ENCODE data around the gene ELFN1.

The ELFN1 gene

DNA sequence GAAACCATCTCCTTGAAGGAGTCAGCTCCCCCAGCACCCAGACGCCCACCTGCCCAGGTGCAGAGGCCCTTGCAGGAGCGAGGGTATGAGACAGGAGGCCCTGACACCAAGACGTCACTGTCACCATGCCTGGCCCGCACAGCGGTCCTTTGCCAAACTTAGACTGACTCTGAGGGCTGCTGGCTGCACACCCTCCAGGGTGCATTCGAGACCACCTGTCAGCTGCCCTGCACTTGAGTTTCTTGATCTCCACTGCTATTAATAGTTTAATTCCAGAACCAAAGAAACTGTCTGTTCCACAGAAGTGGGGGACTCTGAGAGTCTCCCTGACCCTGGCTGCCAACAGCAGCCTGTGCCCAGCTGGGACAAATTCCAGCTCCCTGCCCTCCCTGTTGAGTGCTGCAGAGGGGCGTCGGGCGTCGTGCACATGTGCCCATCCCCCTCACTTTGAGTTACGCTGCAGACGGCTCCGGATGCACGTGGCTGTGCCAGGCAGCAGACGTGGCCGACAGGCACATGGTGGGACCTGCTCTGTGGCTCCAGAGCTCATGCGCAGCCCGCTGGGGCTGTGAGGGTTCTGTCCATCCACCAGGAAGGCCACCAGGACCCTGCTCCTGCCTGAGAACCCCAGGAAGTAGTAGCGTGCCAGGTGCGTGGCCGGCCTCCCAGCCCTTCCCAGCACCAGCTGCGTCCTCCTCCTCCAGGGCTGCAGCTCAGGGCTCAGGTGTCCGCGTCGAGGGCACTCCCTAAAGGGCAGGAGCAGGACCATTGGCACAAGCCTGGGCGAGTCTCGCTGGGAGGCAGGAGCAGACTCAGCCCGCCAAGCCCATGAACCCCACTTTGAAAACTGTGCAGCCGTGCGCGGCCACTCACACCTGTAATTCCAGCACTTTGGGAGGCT lies 24.8 kb downstream of the ELFN1 start:
- no peak for DNase-seq (ENCODE audit: low read depth)

GRCh38 chr7:1695800-1696454 lies 25.9 kb downstream of the ELFN1 start:
- DNase-seq (ENCODE audit: low read depth), result no peak

DNA sequence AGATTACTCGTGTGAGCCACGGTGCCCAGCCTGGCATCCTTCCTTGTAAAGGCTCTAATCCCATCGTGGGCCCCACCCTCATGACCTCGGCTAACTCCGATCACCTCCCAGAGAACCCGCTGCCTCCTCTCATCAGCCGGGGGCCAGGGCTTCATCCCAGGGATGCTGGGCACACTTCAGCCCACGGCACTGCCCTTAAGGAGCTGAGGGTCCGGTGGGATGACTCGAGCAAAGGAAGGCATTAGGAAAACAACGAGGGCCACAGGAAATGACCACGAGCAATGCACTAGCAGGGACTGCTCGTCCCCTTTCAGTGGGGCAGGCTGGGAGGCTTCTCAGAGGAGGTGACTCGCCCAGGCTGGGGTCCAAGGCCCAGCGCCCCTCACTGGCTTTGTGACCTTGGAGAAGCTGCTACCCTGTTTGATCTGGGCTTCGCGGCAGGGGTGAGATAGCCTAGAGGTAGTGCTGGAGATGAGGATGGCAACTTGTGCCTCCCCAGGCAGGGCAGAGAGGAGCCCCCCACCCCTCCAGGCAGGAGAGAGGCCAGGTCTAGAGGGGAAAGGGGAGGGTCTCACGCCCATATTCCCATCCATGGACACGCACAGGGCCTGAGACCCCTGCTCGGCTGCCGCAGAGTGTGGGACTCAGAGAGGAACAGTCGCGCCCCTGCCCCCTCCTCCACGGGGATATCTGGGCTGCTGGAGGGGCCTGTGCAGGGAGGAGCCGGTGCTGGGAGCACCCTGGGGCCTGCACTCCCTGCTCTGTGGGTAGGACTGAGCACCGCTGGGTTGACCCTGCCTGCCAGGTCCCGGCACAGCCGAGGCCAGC lies 26.8 kb downstream of the ELFN1 start:
- no peak for DNase-seq (ENCODE audit: low read depth)

GRCh38 chr7:1697499-1698125 lies 27.5 kb downstream of the ELFN1 start:
- DNase-seq (ENCODE audit: low read depth), result no peak

DNA sequence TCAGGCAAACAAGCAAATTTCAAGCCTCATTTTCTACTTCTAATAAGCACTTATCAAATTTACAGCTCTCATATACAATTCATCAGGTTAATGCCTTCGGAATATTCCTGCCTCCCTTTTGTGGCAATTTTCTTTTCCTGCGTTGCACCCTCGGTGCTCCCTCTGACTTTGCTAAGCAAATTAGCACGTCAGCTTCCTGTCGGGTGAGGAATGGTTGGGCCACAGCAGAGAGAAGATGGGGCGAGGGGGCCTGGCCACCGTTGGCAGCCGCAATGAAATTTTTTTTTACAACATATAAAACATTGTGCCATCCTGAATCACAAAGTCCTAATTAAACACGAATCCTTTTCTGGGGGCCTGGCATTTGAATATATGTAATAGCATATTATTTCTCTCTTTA lies 28.1 kb downstream of the ELFN1 start:
- DNase-seq (ENCODE audit: low read depth), result no peak

DNA sequence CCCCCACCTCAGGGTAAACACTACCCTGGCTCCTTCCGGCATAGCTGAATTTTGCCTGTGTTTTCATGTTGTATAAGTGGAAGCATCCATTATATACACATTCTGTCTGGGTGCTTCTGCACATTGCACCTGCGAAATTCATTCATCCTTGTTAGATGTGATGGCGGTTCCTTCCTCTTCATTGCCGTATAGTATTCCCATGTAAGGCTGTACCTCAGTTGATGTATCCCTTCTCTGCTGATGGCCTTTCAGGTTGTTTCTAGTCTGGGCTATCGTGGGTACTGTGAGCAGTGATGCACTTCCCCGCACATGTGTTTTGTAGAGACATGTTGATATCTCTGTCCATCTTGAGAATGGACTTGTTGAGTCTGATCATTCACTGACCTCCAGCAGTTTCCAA lies 28.9 kb downstream of the ELFN1 start:
- DNase-seq (ENCODE audit: low read depth), result no peak

- no peak for DNase-seq (ENCODE audit: low read depth)
These were observed 30.0 kb downstream of the ELFN1 start for GRCh38 chr7:1700086-1700485.

DNA sequence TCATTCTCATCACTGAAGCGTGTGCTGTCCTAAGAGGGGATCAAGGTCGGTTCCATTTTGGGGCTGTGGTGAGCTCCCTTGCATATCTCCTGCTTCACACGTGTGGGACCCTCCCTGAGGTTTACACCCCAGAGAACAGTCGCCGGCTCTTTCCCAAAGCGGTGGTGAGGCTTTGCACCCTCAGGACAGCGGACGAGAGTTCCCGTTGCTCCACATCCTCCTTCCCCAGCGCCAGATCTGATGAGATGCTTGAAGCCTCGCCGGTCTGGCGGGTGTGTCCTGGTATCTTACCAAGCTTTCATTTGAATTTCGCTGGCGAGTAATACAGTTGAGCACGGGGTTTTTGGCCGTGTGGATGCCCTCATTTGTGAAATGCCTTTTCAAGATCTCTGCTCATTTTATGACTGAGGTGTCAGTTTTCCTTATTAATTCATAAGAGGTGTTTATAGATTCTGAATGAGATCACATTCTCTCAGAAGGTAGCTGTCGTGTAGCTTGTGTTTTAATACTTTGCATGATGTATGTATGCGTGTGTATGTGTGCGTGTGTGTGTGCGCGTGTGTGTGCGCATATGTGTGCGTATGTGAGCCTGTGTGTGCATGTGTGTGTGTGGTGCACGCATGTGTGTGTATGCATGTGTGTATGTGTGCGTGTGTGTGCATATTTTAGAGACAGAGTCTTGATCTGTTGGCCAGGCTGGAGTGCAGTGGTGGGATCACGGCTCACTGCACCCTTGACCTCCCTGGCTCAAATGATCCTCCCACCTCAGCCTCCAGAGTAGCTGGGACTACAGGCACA lies 30.7 kb downstream of the ELFN1 start:
- no peak for DNase-seq (ENCODE audit: low read depth)

GRCh38 chr7:1702652-1703051 lies 32.6 kb downstream of the ELFN1 start:
- no peak for DNase-seq (ENCODE audit: low read depth)

- no peak for DNase-seq (ENCODE audit: low read depth)
These were observed 33.4 kb downstream of the ELFN1 start for GRCh38 chr7:1703441-1703840.

- DNase-seq (ENCODE audit: low read depth), result no peak
These were observed 34.1 kb downstream of the ELFN1 start for GRCh38 chr7:1703871-1704810.

DNA sequence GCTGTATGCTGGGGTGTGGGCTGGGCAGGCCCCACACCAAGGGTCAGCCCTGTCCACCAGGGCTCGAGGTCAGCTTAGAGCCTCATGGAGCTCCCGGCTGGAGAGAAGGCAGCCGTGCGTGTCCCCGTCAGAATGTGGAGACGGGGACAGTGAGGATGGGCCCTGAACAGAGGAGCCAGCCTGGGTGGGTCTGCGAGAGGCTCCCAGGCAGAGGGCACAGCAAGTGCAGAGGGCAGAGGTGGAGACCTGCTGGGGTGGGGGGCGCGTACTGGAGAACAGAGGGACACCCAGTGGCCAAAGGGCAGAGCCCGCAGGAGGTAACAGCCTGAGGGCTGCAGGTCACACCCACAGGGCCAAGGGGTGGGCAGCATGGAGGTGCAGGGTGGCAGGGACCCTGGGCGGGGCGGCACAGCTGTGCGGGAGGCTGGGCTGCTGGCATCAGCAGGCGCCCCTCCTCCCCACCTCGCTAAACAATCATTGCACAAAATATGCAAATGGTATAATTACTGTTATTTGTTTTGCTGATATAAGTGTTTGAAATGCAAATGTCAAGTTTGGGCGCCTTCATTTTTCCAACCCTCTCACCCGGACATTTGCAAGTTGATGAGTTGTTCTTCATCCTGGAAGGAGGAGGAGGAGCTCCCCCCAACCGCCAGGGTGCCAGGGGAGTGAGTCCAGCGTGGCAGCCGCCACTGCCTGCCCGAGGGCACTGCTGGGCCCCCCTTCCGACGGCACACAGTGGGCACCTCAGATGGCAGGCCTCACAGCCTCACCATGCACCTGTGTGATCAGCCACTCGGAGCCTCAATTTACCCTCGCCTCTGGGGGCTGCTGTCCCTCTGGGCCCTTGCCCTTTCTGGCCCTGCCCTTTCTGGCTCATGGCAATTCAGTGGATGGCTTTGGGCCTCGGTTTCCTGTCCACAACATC lies 35.0 kb downstream of the ELFN1 start:
- no peak for DNase-seq (ENCODE audit: low read depth)

GRCh38 chr7:1705856-1706255 lies 35.8 kb downstream of the ELFN1 start:
- no peak for DNase-seq (ENCODE audit: low read depth)

- DNase-seq (ENCODE audit: low read depth), result no peak
These were observed 36.3 kb downstream of the ELFN1 start for GRCh38 chr7:1706381-1706720.

GRCh38 chr7:1706721-1707613 lies 36.9 kb downstream of the ELFN1 start:
- no peak for DNase-seq (ENCODE audit: low read depth)

DNA sequence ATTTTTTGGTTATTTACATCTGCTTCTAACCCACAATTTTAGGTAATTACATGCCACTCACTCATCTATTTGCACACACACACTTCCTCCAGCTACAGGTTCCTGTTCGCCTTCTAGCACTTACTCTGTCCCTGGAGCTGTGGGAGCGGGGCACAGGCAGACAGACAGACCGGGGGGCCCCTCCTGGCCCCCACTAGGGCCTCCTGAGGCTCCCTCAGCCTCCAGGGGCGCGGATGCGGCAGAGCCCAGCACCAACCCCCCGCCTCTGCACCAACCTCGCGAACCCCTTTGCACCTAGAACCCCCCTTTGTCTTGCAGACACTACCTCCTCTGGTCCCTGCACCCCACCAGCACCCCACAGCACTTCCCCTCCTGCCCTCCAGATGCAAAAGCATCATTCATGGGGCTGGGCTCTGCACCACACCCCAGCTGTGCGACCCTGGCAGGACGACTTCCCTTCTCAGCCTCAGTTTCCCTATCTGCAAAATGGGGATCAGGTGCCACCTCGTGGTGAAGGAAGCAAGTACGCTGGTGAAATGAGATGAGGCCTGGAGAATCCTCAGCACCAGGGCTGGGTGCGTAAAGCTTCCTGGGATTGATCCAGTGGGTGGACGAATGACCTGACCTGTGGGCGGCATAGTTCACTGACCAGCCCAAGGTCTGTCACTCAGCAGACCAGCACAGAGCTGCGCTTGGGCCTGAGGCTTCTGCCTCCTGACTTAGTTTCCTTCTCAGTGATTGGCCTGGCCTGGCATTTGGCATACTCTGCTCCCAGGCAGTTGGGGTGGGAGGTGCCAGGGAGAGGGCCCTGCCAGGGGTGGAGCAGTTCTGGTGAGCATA lies 37.9 kb downstream of the ELFN1 start:
- no peak for DNase-seq (ENCODE audit: low read depth)

DNA sequence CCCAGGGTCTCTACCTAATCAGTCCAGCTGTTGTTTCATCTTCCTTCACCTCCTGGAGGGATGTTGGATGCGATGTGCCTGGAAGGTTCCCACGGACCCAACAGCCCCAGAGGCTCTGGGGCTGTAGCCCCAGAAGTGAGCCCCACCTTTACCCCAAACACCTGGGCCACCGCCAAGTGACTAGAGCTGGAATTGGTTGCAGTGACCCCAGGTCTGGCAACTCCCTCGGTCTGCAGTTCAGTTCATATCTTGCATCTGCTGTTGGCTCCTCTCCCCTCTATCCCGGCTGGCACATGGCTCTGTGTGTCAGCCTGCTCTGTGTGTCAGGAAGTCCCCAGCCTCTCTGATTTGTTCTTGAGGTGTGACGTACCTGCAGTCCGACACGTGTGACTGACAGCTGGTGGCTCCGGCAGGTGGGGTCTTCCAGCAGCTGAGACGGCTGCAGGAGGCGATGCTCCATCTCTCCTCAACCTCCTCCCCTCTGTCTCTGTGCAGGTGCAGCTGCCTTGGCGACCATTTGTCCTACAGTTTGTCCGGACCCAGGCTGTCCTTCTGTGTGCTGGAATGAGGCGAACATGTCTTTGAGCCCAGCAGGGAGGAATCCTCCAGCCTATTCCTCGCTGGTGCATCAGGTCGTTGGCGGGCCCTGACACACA lies 38.6 kb downstream of the ELFN1 start:
- DNase-seq (ENCODE audit: low read depth), result no peak

Data from CMK (cell line).